ENCODE data around the gene ALDH8A1. TPM values are rescaled to one million over a fixed set of nuclear protein-coding genes. Genes with fewer than 3 reads are reported as not detected.

The ALDH8A1 gene
- total and polyA plus RNA-seq, 11 donors: 0.08 to 0.63 (median 0.23) TPM; not detected in 2

DNA sequence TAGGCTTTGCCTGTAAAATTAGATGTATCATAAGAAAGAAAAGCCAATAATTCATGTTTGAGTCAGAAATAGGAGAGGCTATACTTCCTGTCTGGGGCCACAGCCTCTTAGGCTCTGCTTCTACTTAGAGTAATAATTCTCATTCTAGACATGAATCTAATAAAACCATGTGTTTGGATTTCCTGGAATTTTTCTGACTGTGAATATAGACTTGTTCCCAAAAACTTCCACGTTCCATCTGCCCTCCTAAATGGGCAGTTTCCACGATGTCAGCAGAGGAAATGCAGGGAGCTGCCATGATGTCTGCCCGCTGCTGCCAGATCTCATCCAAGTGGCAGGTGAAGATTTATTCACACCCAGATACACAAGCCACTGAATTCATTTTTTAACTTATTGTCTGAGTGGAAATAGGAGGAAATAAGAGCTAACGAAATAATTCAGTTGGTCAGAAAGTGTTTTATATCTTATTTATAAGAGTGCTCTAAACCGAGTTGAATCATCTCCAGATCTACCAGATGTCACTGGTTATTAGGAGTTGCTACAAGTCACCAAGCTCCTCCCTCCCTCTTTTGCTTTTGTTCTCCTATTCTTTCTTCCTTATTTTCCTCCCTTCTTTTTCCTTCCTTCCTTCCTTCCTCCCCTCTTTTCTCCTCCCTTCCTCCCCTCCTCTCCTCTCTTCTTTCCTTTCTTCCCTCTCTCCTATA, 69.3 kb downstream of the ALDH8A1 start:
- ATAC-seq (no peak), DNase-seq (no peak)
- Histone ChIP-seq H3K27me3 (peaks cover 0 to 3% (median 0%) of the 10 kb centered on the region in 9 donors), H3K27ac (no peak overlapping the region), H3K4me3 (no peak overlapping the region), H3K4me1 (peaks cover 0 to 5% (median 0%) of the 10 kb centered on the region in 12 donors), H3K9me3 (no peaks in the 10 kb centered on the region), H3K36me3 (no peaks in the 10 kb centered on the region)
- 62 to 80% (median 66%) methylated on average over 5 of the region's 5 CpGs for WGBS, 4 donors
- intact Hi-C loops (cut with DNase I): loop anchor here in 7 of 10 donors (5.0 to 10.0 kb wide), 5 partner anchors 58 to 758 kb away; no protein-coding TSS in a partner anchor
- no peak for TF ChIP-seq POLR2A (IDR thresholded peaks at IDR 0.05)
- TF ChIP-seq, protein P1, sequence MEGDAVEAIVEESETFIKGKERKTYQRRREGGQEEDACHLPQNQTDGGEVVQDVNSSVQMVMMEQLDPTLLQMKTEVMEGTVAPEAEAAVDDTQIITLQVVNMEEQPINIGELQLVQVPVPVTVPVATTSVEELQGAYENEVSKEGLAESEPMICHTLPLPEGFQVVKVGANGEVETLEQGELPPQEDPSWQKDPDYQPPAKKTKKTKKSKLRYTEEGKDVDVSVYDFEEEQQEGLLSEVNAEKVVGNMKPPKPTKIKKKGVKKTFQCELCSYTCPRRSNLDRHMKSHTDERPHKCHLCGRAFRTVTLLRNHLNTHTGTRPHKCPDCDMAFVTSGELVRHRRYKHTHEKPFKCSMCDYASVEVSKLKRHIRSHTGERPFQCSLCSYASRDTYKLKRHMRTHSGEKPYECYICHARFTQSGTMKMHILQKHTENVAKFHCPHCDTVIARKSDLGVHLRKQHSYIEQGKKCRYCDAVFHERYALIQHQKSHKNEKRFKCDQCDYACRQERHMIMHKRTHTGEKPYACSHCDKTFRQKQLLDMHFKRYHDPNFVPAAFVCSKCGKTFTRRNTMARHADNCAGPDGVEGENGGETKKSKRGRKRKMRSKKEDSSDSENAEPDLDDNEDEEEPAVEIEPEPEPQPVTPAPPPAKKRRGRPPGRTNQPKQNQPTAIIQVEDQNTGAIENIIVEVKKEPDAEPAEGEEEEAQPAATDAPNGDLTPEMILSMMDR (IDR thresholded peaks at IDR 0.05): no peak

GRCh38 chr6:134878136-134878535, 71.8 kb downstream of the ALDH8A1 start:
- intact Hi-C loops (cut with DNase I): no loop called here
- H3K36me3 ChIP-seq: no peaks in the 10 kb centered on the region
- TF ChIP-seq, protein P1 (IDR thresholded peaks at IDR 0.05): no peak
- H3K27me3 ChIP-seq: no peaks in the 10 kb centered on the region
- H3K27ac ChIP-seq: no peak overlapping the region
- 53 to 81% (median 75%) methylated on average over 3 of the region's 3 CpGs for WGBS, 4 donors
- no peak overlapping the region for H3K4me3 ChIP-seq
- no peaks in the 10 kb centered on the region for H3K9me3 ChIP-seq
- H3K4me1 ChIP-seq: peaks cover 0 to 5% (median 0%) of the 10 kb centered on the region in 12 donors
- ATAC-seq (no peak), DNase-seq (no peak)

DNA sequence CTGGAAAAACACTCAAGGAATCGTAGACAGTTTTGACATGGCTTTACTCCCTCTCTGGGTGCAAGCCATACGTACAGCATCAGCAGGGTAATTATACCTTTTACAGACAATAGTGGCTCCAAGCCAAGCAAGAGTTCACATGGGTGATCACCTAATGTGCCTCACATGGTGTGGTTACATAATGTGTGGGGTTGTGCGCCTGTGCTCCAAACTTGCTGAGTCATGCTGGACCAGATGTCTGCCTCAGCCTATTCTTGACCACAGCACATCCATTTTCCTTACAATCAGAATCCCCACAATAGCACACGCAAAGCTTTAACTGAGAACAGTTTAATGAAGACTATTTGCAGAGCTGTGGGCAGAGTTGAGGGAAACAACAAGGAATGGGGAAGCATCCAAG, 74.5 kb downstream of the ALDH8A1 start:
- Histone ChIP-seq H3K4me1 (no peaks in the 10 kb centered on the region), H3K9me3 (no peaks in the 10 kb centered on the region), H3K36me3 (no peaks in the 10 kb centered on the region), H3K27ac (no peak overlapping the region), H3K4me3 (no peak overlapping the region), H3K27me3 (no peaks in the 10 kb centered on the region)
- intact Hi-C loops (cut with DNase I): no loop called here
- WGBS, 4 donors: 84 to 96% (median 89%) methylated on average over 3 to 4 of the region's 4 CpGs
- no peak for DNase-seq
- TF ChIP-seq, protein P1 (IDR thresholded peaks at IDR 0.05): no peak
- no peak for TF ChIP-seq POLR2A (IDR thresholded peaks at IDR 0.05)
- ATAC-seq: no peak

DNA sequence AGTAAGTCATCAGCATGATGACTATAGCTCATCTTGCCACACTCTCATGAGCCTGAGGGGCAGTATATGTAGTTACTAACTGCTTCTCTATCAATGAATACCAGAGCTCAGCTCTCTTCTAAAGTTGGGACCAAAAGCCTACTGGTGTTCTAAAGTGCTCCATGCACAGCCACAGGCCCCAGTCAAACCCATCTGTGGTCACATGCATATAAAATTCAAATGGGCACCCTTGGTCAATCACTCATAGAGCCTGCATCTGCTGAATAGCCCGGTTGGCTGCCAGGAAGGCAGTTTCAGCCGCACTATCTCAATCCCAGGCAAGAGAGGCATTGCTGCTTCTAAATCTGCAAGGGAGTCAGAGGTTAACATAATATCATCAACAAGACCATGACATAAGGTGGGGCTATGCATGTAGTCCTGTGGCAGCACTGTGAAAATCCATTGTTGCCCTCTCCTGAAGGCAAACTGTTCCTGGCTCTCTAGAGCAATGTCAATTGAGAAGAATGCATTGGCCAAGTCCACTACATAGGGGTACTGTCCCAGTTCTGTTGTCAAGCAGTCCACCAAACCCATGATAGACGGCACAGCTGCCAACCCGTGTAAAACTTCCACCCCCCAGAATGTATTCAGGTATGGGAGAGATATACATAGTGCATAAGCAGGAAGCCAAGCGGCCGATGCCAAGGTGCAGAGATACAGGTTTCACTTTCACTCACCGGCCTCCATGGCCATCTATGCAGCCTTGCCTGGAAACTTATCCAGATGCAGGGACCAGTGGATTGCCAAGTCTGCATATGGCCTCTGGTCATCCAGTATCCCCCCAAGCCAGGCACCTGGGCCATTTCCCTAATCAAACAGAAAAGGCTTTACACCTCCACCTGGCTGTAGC, 76.2 kb downstream of the ALDH8A1 start:
- no peaks in the 10 kb centered on the region for H3K27me3 ChIP-seq
- H3K4me1 ChIP-seq: no peaks in the 10 kb centered on the region
- no peak for DNase-seq
- TF ChIP-seq, protein P1 (IDR thresholded peaks at IDR 0.05): no peak
- no peak for TF ChIP-seq POLR2A (IDR thresholded peaks at IDR 0.05)
- H3K27ac ChIP-seq: no peak overlapping the region
- no peak for ATAC-seq
- H3K36me3 ChIP-seq: no peaks in the 10 kb centered on the region
- intact Hi-C loops (cut with DNase I): no loop called here
- no peaks in the 10 kb centered on the region for H3K9me3 ChIP-seq
- 86 to 97% (median 88%) methylated on average over 3 to 7 of the region's 7 CpGs for WGBS, 4 donors
- H3K4me3 ChIP-seq: no peak overlapping the region
